Panc1 (cell line): ENCODE measurements around the gene LMBRD1. TPM values are rescaled to one million over a fixed set of nuclear protein-coding genes. Genes with fewer than 3 reads are reported as not detected.

Experiments used
- ATAC-seq: fragments of 200-7000 bp; cut with Tn5 transposase; 2 replicates; pipeline ENCODE4 v1.9.1; 2020; ENCODE audit warnings: mild to moderate bottlenecking, moderate library complexity
- BruUV-seq: library from RNA; stranded (reverse); fragments of 400-500 nt; replicated peaks from 2 replicates; lab custom pipeline; 2021; lab: Mats Ljungman, UMichigan
- CTCF ChIA-PET: fragments of 300-600 bp; sonication (Branson Sonifier 250); formaldehyde crosslinking; loops from one replicate; lab custom pipeline; 2022; ENCODE audit warnings: antibody characterized with exemption; lab: Charles Lee
- POLR2A ChIA-PET: fragments of 300-600 bp; sonication (Branson Sonifier 250); formaldehyde crosslinking; loops from one replicate; lab custom pipeline; 2022; ENCODE audit warnings: antibody characterized with exemption; lab: Charles Lee
- DNase-seq: peaks from one replicate; pipeline ENCODE4 v3.0.0-alpha.2; 2010; ENCODE audit warnings: low read depth, low spot score
- H3K27ac ChIP-seq: 2 replicates; pipeline ENCODE4 v1.5.1; 2011; ENCODE audit warnings: mild to moderate bottlenecking, low read length, inconsistent platforms
- H3K27me3 ChIP-seq: fragments of 200-500 bp; sonication (Bioruptor generic); 2 replicates; pipeline ENCODE4 v1.6.0; 2014; ENCODE audit warnings: low read length, inconsistent platforms; ENCODE audit not compliant: control insufficient read depth, insufficient read depth
- H3K36me3 ChIP-seq: fragments of 200-500 bp; sonication (Bioruptor generic); 2 replicates; pipeline ENCODE4 v1.5.1; 2014; ENCODE audit warnings: inconsistent platforms, mild to moderate bottlenecking, low read length, moderate library complexity; ENCODE audit not compliant: control insufficient read depth, insufficient read depth
- H3K4me1 ChIP-seq: 2 replicates; pipeline ENCODE4 v1.5.1; 2011; ENCODE audit warnings: inconsistent platforms, mild to moderate bottlenecking, low read length, moderate library complexity; ENCODE audit not compliant: control insufficient read depth, insufficient read depth
- H3K4me3 ChIP-seq, 2 experiments: 2 replicates each; pipeline ENCODE4 v1.5.1; 2011 to 2012; ENCODE audit warnings: low read depth in 2 of 2, low read length in 2 of 2, mild to moderate bottlenecking in 2 of 2, inconsistent platforms in 1 of 2, moderate library complexity in 1 of 2
- H3K9me3 ChIP-seq: fragments of 200-500 bp; sonication (Bioruptor generic); 2 replicates; pipeline ENCODE4 v1.5.1; 2014; ENCODE audit warnings: low read depth, mild to moderate bottlenecking, inconsistent platforms, low read length, moderate library complexity; ENCODE audit not compliant: control insufficient read depth, insufficient read depth
- POLR2AphosphoS5 ChIP-seq: IDR thresholded peaks from 2 replicates; pipeline ENCODE4 v1.6.1; 2012; ENCODE audit warnings: mild to moderate bottlenecking, low read depth, low read length, moderate library complexity
- SIN3A ChIP-seq: IDR thresholded peaks from 2 replicates; pipeline ENCODE4 v1.6.1; 2012; ENCODE audit warnings: low read depth, mild to moderate bottlenecking, low read length, moderate library complexity, borderline replicate concordance; ENCODE audit not compliant: insufficient read depth
- TCF7L2 ChIP-seq: IDR thresholded peaks from 2 replicates; pipeline ENCODE4 v1.6.1; 2011; ENCODE audit warnings: mild to moderate bottlenecking, low read depth, low read length, inconsistent platforms
- in situ Hi-C: cut with HindIII; loops from 2 replicates; pipeline ENCODE4 v1.10.0; 2016; ENCODE audit warnings: low sequenced_read_pairs, low pct_unique_long_range_greater_than_20kb
- intact Hi-C: fragments of 100-400 bp; cut with micrococcal nuclease; formaldehyde crosslinking; loops from one replicate; pipeline ENCODE4 v1.10.0; 2022; ENCODE audit not compliant: unreplicated experiment
- total RNA-seq: library from RNA; stranded (reverse); gene quantifications from one replicate; pipeline ENCODE4 v1.2.1, GENCODE V29; 2021; ENCODE audit not compliant: unreplicated experiment
- TF ChIP-seq, protein P1 (sequence below): fragments of 450-650 bp; IDR thresholded peaks from 2 replicates; pipeline ENCODE4 v1.5.1; 2017; ENCODE audit warnings: mild to moderate bottlenecking
- TF ChIP-seq, protein P2 (sequence below), 2 experiments: IDR thresholded peaks; 2 replicates each; pipeline ENCODE4 v1.6.1; 2011 to 2012; ENCODE audit warnings: low read depth in 2 of 2, control low read depth in 1 of 2, low read length in 1 of 2, mild to moderate bottlenecking in 1 of 2, moderate library complexity in 1 of 2; ENCODE audit not compliant: insufficient read depth in 1 of 2

Gene LMBRD1
- total RNA-seq, 1 experiment from 2014 or later, result 17.9 TPM

GRCh38 chr6:69812746-69813427, 16.1 kb upstream of the LMBRD1 start:
- no peaks in the 10 kb centered on the region for H3K9me3 ChIP-seq
- H3K4me1 ChIP-seq, result no peaks in the 10 kb centered on the region
- no peak for ATAC-seq
- DNase-seq, result no peak
- H3K36me3 ChIP-seq, result no peaks in the 10 kb centered on the region
- no TSS peak for BruUV-seq
- POLR2A ChIA-PET, result no interaction called here
- CTCF ChIA-PET, result no interaction called here
- TF ChIP-seq, protein P1, sequence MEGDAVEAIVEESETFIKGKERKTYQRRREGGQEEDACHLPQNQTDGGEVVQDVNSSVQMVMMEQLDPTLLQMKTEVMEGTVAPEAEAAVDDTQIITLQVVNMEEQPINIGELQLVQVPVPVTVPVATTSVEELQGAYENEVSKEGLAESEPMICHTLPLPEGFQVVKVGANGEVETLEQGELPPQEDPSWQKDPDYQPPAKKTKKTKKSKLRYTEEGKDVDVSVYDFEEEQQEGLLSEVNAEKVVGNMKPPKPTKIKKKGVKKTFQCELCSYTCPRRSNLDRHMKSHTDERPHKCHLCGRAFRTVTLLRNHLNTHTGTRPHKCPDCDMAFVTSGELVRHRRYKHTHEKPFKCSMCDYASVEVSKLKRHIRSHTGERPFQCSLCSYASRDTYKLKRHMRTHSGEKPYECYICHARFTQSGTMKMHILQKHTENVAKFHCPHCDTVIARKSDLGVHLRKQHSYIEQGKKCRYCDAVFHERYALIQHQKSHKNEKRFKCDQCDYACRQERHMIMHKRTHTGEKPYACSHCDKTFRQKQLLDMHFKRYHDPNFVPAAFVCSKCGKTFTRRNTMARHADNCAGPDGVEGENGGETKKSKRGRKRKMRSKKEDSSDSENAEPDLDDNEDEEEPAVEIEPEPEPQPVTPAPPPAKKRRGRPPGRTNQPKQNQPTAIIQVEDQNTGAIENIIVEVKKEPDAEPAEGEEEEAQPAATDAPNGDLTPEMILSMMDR, result no peak
- TF ChIP-seq POLR2AphosphoS5, result no peak
- TF ChIP-seq, protein P2, sequence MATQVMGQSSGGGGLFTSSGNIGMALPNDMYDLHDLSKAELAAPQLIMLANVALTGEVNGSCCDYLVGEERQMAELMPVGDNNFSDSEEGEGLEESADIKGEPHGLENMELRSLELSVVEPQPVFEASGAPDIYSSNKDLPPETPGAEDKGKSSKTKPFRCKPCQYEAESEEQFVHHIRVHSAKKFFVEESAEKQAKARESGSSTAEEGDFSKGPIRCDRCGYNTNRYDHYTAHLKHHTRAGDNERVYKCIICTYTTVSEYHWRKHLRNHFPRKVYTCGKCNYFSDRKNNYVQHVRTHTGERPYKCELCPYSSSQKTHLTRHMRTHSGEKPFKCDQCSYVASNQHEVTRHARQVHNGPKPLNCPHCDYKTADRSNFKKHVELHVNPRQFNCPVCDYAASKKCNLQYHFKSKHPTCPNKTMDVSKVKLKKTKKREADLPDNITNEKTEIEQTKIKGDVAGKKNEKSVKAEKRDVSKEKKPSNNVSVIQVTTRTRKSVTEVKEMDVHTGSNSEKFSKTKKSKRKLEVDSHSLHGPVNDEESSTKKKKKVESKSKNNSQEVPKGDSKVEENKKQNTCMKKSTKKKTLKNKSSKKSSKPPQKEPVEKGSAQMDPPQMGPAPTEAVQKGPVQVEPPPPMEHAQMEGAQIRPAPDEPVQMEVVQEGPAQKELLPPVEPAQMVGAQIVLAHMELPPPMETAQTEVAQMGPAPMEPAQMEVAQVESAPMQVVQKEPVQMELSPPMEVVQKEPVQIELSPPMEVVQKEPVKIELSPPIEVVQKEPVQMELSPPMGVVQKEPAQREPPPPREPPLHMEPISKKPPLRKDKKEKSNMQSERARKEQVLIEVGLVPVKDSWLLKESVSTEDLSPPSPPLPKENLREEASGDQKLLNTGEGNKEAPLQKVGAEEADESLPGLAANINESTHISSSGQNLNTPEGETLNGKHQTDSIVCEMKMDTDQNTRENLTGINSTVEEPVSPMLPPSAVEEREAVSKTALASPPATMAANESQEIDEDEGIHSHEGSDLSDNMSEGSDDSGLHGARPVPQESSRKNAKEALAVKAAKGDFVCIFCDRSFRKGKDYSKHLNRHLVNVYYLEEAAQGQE (IDR thresholded peaks at IDR 0.05; ENCODE audit: insufficient read depth in 1 of 2, low read depth in 2 of 2, low read length in 1 of 2), result no peak
- TF ChIP-seq TCF7L2, result no peak
- no peak for TF ChIP-seq SIN3A
- H3K27me3 ChIP-seq, result peaks cover 3% of the 10 kb centered on the region; the same call in 1 of the 2 replicates
- no peak overlapping the region for H3K27ac ChIP-seq
- intact Hi-C loops, result no loop called here
- in situ Hi-C loops, result no loop called here
- no peak overlapping the region for H3K4me3 ChIP-seq

DNA sequence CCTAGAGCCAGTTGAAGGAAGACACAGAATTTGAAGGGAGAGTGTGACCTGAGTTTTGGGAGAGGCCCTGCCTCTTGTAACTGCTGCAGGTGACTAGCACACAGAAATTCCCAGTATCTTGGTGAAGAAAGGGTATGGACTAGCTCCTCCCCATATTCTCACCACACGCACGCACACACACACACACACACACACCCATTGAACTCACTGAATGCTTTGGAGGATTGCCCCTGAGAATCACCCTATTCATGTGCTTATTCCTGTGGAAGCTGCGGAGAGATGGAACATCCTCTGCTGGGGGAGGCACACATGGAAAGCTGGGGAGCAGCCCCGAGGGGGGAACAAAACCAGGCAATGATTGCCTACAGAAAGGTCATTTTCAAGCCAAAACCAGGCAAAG, 6.2 kb upstream of the LMBRD1 start:
- ATAC-seq (no peak), DNase-seq (no peak)
- Histone ChIP-seq H3K27ac (no peak overlapping the region), H3K4me3 (no peak overlapping the region), H3K9me3 (no peaks in the 10 kb centered on the region), H3K36me3 (no peaks in the 10 kb centered on the region), H3K27me3 (no peaks in the 10 kb centered on the region), H3K4me1 (no peaks in the 10 kb centered on the region)
- TF ChIP-seq, protein P1, result no peak
- TF ChIP-seq, protein P2 (IDR thresholded peaks at IDR 0.05; ENCODE audit: insufficient read depth in 1 of 2, low read depth in 2 of 2, low read length in 1 of 2), result no peak
- TF ChIP-seq POLR2AphosphoS5 (no peak), TCF7L2 (no peak), SIN3A (no peak)
- POLR2A ChIA-PET, result no interaction called here
- BruUV-seq, result no TSS peak
- CTCF ChIA-PET, result no interaction called here
- intact Hi-C loops, result no loop called here
- in situ Hi-C loops, result no loop called here
